NOMO-1 treated with DMSO at 0.1 percent for 48 hours (cell line): Measurements from ENCODE around the gene KMT2C.
"Not testable (repeated sequence)": the region's sequence is repeated elsewhere in the genome, so short reads cannot be mapped to it uniquely, and the experiment has no call there.

ENCODE experiments used
- DNase-seq: peaks from one replicate; lab custom pipeline; 2025; ENCODE audit not compliant: unreplicated experiment; lab: John Stamatoyannopoulos, UW

Gene KMT2C

DNA sequence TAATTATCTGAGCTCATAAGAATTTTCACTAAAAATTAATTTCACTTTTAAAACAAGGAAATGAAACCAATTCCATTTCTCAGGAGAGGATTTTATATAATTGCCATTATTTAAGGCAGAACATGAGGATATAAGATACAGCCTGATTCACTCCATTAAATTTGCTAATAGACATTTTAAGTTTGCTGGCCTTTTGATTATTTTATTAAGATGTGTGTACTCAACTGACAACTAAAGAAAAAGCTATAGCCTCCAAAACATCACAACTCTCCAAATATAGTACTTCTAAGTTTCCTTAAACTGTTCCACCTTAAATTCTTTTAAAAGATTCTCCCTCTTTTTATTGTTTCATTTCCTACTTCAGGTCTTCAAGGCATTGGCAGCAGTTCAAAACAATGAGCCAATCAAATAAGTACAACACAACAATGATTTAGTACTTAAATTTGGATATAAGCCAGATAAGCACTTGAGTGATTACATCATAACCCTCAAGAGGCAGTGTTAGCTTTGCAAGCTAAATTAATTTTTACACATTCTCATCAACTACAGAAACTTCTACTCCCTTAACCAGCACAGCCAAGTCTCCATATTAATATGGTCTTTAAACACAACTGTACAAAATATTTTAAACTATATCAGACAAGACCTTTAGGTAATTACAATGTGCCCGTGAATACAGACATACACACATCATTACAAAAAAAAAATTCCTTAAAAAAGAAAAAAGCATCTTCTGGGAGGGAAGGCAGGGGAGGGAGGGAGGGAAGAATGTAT is 121.8 kb downstream of the KMT2C start:
- peak; percentile 77 for DNase-seq

DNA sequence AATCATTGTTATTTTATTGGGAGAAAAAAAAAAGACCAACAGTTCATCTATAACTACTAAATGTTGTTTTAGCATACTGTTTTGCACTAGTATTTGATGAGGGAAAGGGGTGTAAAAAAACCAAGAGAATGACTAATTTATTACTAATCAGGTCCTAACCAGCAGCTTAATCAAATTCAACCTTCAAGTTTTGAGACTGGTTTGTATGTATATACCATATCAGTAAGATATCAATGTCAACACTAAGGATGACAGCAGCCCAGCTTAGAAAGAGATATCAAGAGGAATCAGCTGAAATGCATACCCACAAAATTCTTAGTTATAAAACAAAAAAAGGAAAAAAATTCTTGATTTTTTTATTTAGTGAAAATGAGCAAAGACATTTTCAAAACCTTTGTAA is 122.6 kb downstream of the KMT2C start:
- DNase-seq: no peak

DNA sequence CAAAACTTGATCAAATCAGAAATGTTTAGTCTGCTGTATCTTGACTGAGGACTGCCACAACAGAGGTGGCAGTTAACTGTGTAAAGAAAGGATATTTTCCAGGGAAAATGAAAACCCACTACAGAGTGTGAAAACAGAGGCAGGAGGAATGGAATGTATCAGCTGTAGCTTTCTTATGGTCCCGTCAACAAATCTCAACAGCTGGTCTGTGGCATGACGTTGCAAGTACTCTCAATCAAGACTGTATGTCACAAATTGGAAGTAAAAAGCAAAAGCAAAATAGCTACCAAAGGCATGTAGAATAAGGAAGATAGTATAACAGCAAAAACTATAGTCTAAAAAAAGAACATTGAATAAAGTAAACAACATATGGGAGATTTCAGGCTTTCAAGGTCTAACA is 123.5 kb downstream of the KMT2C start:
- DNase-seq: no peak

DNA sequence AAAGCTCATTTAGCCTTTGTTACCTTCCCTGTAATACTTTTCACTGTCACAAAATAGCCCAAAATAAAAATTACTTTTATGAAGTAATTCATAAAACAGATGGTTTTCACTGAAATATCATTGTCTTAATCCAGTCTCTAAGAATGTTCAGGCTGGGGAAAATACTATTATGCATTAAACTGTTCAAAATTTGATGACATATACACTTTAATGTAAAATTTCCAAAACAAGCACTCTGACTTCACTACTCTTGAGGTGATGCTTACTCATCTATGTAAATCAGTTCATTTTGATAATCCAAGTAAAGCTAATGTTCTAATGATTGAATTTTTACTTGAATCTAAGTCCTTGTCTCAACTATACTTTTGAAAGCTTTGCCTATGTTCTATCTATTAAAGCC is 127.9 kb downstream of the KMT2C start:
- no peak for DNase-seq

DNA sequence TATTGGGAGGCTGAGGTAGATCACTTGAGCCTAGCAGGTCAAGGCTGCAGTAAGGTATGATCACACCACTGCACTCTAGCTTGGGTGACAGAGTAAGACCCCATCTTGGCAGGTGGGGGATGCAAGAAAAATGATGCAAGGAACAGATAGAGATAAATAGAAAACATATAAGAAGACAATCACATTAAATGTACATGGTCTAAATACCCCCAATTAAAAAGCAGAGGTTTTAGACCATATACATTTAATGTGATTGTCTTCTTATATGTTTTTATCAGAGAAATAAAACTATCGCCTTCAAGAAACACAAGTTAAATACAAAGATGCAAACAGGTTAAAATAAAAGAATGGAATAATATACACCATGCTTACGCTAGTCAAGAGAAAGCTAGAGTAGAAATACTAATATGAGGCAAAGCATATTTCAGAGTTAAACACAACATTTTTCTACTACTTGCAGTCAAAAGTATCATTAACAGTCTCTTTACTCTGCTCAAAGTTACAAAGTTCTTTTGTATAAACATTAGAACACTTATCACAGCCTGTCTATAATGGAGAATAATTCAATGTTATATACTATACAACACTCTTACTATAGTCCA is 136.2 kb downstream of the KMT2C start:
- DNase-seq: not testable (repeated sequence)

DNA sequence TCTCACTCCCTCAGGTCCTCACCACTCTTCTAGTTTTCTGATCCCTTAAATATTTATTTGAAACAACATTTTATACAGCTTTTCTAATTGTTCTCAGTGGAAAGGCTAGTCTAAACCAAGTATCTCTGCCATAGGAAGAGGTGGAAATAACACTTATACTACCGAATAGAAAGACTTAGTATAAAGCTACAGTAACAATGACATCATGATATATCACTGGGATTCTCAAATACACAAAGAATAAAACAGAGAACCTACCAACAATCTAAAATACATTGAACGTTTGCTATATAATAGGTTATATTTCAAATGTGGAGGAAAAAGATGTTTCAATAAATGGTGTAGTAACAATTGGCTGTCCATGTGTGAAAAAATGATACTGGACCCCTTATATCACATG is 142.9 kb downstream of the KMT2C start:
- no peak for DNase-seq

DNA sequence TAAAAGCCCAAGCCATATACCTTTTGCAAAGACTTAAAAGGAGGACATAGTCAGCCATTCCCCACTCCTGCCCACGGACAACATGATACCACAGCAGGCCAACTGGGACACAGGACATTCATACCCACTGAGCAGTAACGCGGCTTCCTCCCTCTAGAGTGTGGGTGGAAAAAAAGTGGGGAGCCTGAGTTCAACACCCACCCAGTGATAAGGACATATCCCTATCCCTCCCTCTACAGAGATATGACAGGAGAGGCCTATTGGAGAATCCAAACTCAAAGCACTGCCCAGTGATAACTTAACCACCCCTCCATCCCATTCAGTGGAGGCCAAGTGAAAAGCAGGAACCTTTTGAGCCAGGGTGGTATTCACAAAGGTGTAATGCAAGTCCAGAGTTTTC is 148.8 kb downstream of the KMT2C start:
- DNase-seq: not testable (repeated sequence)

DNA sequence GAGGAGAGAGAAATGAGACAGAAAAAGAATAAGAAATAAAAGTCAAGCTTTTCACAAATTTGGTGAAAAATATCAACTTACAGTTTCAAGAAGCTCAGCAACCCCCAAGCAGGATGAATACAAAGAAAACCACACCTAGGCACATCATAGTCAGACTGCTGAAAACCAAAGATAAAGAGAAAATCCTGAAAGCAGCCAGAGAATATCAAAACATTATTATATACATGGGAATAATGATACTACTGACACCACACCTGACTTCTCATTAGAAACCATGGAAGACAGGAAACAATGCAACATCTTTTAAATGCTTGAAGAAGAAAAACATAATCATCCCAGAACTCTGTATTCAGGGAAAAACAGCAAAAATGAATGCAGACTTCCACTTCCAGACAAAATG is 149.6 kb downstream of the KMT2C start:
- DNase-seq: not testable (repeated sequence)

DNA sequence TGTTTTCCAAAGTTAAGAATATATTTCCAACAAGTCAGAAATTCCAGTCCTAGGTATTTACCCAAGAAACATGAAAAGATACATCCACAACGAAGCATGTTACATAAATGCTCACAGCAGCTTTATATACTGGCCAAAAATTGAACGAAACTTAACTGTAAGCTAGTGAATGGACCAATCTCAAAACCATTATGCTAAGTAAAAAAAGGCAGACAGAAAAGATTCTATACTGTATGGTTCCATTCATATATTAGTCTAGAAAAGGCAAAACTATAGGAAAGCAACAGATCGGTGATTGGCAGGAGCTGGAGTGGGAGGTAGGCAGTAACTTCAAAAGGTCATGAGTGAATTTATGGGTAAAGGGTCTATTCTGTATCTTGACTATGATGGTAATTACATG is 150.8 kb downstream of the KMT2C start:
- DNase-seq: not testable (repeated sequence)

DNA sequence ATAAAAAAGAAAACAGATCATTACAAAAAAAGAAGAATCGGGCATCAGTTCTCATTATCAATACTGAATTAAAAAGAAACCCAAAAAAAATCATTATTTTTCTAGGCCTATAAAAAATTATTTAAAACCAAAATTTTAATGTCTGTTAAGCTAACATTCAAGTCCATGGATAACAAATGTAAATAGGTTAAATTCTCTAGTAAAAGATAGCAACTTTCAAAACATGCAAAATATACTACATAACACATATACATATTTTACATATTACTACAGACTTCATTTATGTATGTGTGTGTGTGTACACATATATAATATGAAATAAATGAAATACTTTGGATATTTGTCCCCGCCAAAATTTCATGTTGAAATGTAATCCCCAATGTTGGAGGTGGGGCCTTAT is 158.1 kb downstream of the KMT2C start:
- DNase-seq: not testable (repeated sequence)

DNA sequence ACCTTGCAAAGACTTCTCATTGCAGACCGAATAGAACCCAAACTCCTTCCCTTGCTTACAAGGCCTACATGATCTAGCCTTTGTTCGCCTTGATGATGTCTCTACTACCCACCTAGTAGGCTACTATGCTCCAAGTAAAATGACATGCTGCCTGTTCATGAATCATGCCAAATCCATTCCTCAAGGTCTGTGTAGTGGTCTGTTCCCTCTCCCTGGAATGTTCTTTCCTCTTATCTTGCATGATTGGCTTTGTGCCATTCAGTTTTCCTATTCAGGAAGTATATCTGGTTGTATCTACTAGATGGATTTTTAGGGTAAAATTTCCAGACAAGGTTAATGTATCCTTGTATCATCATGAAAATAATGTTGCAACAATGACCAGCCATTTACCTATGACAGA is 165.4 kb downstream of the KMT2C start:
- not testable (repeated sequence) for DNase-seq

DNA sequence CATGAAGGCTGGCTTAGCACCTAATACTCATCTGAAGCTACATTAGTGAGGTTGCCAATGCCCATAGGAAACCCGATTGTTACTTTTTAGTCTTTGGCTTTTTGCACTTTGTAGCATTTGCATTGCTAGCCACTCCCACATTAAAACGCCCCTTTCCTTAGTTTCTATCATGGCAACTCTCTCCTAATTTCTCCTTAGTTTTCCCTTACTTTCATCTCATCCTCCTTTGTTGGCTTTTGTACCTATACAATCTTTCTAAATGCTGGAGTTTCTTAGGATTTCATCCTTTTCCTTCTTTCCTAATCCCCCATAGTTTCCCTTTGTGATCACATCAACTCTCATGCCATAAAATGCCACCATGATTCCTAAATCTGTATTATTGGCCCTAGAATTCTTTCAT is 168.9 kb downstream of the KMT2C start:
- not testable (repeated sequence) for DNase-seq

DNA sequence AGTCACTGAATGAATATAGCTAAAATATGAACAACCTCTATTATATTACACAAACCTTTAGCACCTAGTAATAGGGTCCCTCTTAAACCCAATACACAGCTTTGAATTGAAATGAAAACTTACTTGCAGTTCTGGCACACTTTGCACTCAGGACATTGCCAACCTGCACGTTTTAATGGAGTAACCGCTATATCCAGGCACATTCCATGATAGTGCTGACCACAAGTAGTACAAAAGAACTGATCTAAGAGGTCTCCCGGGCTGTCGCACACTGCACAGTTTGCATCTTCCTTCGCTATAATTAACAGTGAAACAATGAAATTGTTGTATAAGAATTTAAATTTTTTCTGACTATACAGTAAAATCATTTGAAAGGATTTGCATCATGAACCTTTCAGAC is 170.9 kb downstream of the KMT2C start:
- not testable (repeated sequence) for DNase-seq

DNA sequence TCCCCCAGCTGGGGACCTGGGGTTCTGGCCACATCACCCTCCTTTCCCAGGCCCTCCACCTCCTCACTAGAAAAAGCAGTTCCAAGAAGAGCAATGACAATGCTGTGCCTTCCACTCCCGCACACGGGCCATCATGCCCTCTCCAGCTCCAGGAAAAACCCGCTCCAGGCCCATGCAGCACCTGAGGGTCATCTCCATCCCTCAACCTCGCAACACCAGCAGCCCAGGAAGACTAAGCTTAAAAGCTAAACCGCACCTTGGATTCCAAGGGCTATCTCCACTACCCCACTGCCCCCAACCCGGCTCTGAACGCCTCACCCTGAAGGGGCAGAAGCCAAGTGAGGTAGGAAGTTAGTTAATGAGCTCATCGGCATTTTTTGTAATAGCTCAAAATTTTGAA is 173.7 kb downstream of the KMT2C start:
- DNase-seq: not testable (repeated sequence)

DNA sequence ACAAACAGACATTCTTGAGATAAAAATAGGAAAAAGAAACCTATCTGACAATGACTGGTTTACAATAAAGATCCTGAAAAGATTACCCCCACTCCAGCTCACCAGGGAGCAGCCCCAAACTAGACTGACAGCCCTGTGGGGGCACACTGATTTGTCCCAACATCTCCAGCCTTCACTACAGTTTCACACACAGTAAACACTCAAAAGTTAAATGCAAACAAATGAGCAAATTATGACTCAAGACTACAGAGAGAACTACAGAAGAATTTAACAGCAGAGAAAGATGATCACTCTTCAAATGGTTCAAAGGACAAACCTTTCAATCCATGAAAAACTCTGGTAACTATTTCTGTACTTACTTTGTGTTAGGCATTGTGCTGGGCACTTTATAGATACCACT is 176.2 kb downstream of the KMT2C start:
- not testable (repeated sequence) for DNase-seq

DNA sequence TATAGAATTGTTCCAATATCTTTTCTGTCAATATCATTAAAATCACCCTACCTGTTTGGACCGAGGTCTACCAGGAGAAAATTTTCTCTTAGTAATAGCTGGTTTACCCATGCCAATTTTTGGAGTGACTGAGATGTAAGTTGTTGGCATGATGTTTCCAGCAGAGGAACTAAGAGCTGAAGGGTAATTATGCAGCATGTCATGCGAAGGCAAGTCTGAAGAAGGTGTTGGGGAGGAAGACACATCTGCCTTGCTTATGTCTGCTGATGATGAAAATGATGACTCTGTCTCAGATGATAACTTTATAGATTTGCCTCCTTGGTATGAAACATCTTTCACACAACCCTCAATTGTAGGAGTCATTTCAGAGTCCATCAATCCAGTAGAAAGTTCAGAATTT is 188.0 kb downstream of the KMT2C start:
- not testable (repeated sequence) for DNase-seq

DNA sequence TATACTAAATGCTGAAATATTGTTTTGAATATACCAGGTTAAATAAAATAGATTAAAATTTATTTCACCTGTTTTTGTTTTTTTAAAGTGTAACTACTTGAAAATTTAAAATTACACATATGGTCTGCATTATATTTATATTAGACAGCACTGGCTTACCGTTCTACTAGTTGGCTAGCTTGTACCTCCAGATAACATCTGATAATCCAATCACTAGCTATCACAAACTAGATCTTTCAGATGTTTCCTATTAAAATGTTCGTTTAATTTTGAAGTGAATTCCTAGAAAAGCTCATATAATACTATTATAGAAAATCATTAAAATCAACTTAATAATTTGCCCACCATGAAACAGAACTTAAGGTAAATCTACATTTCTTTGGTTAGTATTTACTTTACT is 190.4 kb downstream of the KMT2C start:
- DNase-seq: not testable (repeated sequence)

DNA sequence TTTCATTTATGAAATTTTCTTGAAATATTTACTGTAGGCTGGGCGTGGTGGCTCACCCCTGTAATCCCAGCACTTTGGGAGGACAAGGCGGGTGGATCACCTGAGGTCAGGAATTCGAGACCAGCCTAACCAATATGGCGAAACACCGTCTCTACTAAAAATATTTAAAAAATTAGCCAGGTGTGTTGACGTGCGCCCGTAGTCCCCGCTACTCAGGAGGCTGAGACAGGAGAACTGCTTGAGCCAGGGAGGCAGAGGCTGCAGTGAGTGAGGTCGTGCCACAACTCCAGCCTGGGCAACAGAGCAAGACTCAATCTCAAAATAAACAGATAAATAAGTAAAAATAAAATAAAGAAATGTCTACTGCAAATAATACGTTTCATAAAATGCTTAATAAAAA is 192.3 kb downstream of the KMT2C start:
- DNase-seq: not testable (repeated sequence)

DNA sequence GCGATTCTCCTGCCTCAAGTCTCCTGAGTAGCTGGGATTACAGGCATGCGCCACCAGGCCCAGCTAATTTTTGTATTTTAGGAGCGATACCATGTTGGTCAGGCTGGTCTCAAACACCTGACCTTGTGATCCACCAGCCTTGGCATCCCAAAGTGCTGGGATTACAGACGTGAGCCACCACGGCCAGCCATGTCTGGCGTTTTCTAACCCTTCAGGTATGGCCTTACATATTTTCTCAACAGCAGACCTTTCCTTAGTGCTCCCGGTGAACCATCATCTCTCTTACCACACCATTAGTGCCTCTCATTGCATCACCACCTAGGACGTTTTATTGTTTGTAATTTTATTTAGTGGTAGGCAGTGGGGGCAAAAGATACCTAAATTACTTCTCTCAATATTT is 194.5 kb downstream of the KMT2C start:
- DNase-seq: not testable (repeated sequence)

DNA sequence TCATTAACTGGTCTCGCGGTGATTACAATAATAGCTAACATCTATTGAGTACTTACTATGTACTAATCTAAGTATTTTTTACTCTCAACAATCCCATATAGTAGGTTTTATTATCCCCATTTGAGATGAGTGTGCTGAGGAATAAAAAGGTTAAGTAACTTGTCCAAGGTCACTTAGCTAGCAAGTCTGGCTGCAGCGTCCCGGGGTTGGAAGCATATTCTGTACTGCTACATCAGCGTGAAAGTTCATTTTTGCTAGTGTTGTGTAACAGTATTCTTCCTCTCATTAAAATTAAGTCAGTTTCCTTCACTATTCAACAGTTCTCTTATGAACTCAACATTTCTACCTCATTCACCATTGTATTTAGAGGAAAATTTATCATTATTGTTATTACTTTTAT is 199.5 kb downstream of the KMT2C start:
- DNase-seq: not testable (repeated sequence)

DNA sequence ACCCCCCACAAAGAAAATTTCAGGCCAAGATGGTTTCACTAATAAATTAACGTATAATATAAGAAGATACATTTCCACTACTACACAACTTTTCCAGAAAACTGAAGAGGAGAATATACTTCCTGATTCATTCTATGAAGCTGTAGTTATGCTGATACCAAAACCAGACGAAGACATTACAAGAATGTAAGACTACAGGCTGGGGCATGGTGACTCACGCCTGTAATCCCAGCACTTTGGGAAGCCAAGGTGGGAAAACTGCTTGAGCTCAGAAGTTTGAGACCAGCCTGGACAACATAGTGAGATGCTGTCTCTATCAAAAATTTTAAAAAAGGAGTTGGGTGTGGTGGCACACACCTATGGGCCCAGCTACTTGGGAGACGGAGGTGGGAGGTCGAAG is 201.4 kb downstream of the KMT2C start:
- DNase-seq: not testable (repeated sequence)

DNA sequence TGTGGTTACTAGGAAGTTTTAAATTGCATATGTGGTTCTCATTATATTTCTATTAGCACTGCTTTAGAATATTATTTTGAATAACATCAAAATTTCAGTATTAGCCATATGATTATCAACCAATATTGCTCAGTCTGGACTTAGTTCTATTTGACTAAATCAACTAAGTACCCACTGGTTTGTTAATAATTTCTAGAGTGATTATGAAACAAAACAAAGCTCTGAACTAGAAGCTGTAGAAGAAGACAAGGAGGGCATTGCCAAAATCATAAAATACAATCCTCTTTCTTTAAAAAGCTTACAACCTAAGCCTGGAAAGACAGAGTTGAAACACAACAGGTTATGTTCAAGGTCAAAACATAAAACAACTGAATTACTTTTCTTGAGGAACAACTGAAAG is 204.7 kb downstream of the KMT2C start:
- DNase-seq: no peak

DNA sequence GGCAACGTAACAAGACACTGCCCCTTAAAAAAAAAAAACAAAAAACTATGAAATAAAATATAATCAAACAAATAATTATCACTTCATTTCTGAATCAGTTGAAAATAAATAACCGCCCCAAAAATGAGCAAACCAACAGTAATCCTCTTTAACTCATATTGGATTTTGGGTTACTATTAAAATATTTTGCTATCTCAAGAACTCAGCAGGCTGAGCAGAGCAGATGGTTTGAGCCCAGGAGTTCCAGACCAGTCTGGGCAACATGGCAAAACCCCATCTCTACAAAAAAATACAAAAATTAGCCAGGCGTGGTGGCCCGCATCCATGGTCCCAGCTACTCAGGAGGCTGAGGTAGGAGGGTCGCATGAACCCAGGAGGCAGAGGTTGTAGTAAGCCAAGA is 216.2 kb downstream of the KMT2C start:
- not testable (repeated sequence) for DNase-seq
